GM12872 (cell line): Measurements from ENCODE around the gene PRKAG2.

ENCODE experiments used
- TF ChIP-seq, protein P1 (sequence below): IDR thresholded peaks from 3 replicates; pipeline ENCODE4 v1.5.1; 2011; ENCODE audit warnings: low read depth, mild to moderate bottlenecking, low read length, moderate library complexity; ENCODE audit not compliant: insufficient read depth

PRKAG2 gene

DNA sequence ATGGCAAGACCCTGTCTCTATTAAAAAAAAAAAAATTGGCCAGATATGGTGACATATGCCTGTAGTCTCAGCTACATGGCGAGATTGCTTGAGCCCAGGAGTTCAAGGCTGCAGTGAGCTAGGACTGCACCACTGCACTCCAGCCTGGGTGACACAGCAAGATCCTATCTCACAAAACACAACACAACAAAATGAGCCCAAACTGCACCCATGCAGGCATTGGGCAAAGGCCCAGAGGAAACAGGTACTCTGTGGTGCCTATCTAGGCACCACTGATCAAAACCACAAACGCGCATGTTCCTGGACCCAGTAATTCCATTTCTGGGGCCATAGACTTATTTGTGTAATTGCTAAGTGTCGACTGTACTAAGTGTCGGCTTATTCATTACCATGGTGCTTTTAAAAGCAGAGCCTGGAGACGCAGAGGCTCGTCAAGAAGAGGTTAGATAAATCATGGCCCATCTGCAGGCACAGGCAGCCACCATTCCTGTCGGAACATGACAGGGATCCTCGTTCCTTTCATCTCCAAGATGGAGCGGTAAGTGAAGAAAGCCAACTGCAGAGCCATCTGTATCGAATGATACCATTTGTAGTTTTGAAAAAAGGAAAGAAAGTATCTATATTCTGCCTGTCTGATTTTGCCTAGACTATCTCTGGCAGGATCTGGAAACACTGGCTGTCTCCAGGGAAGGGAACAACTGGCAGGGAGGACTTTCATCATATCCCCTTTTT, 196.9 kb downstream of the PRKAG2 start:
- TF ChIP-seq, protein P1, sequence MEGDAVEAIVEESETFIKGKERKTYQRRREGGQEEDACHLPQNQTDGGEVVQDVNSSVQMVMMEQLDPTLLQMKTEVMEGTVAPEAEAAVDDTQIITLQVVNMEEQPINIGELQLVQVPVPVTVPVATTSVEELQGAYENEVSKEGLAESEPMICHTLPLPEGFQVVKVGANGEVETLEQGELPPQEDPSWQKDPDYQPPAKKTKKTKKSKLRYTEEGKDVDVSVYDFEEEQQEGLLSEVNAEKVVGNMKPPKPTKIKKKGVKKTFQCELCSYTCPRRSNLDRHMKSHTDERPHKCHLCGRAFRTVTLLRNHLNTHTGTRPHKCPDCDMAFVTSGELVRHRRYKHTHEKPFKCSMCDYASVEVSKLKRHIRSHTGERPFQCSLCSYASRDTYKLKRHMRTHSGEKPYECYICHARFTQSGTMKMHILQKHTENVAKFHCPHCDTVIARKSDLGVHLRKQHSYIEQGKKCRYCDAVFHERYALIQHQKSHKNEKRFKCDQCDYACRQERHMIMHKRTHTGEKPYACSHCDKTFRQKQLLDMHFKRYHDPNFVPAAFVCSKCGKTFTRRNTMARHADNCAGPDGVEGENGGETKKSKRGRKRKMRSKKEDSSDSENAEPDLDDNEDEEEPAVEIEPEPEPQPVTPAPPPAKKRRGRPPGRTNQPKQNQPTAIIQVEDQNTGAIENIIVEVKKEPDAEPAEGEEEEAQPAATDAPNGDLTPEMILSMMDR, result no peak

DNA sequence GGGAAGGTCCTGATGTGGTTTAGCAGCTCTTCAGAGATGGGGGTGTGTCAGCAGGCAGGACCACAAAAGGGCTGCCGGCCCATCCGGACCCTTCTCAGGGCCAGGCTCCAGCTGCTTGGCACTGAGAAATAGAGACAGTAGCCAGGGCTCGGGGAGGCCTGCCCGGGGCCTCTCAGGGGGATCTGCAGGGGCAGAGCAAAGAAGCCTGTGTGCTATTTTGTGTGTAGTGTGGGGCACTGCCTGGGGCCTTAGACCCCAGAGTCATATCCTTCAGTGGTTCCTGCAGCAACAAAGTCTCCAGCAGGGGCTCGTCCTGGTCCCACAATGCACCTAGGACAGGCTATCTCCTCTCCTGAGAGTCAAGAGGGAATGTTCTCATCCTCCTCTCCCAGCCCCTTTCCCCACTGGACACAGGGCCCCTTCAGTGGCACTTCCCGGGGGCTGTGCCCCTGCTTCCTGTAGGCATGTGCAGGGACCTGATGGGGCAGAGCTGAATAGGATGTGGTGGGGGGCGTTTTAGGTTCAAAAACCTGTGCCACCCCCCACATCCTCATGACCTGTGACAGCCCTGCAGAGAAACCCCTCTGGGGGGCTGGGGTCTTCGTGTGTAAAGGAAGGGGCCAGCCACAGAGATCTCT, 197.7 kb downstream of the PRKAG2 start:
- TF ChIP-seq, protein P1, result no peak

DNA sequence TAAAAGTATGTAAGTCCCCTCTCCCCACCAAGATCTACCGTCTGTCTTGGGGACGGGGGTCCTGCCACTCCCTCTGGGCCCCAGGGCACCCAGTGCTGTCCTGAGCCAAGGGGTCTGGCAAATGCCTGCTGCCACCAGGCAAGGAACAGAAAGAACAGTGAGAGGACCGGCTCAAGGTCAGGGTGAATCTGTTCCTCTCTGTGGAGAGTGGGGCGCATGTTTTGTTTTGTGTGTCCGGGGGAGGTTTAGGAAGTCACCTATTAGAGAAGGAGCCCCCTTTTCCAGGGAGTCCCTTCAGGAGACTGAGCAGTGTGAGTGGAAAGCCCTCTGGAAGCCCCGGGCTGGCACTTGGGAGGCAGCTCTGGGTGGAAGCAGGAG, 198.7 kb downstream of the PRKAG2 start:
- TF ChIP-seq, protein P1, result no peak

DNA sequence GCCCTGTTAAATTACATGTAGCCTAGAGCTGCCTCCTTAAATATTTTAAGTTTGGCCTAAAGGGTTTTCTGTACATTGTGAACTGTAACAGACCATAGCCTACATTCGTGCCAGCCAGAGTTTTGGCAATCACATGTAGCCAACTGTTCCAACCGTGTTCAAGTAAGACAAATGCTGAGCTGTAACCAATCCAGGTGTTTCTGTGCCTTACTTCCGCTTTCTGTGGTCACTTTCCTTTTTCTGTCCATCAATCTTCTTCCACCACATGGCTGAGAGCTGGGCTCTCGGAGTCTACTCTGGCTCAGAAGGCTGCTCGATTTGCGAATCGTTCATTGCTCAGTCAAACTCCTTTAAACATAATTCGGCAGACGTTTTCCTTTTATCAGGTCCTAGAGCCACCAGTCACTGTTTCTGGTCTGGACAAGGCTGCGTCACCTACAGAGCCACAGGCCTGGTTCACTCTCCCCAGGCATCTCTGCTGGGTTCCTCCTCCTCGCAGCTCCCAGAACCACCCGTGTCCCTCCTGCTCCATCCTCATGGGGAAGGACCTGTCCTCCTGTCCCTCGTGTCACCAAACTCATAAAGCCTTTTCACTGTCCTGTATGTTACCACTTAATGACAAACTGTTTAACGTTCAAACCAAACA, 199.2 kb downstream of the PRKAG2 start:
- TF ChIP-seq, protein P1, result no peak

DNA sequence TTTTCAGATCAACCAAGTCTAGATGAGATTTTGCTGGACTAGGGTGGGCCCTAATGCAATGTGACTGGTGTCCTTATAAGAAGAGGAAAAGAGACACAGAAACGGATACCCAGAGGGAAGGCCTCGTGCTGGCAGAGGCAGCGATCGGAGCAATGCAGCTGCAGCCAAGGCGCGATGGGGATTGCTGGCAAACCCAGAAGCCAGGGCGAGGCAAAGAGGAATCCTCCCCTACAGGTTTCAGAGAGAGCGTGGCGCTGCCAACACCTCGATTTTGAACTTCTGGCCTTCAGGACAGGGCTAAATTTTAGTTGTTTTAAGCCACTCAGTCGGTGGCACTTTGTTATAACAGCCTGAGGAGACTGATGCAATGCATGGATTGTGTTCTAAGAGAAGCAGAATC, 200.2 kb downstream of the PRKAG2 start:
- TF ChIP-seq, protein P1, result no peak

DNA sequence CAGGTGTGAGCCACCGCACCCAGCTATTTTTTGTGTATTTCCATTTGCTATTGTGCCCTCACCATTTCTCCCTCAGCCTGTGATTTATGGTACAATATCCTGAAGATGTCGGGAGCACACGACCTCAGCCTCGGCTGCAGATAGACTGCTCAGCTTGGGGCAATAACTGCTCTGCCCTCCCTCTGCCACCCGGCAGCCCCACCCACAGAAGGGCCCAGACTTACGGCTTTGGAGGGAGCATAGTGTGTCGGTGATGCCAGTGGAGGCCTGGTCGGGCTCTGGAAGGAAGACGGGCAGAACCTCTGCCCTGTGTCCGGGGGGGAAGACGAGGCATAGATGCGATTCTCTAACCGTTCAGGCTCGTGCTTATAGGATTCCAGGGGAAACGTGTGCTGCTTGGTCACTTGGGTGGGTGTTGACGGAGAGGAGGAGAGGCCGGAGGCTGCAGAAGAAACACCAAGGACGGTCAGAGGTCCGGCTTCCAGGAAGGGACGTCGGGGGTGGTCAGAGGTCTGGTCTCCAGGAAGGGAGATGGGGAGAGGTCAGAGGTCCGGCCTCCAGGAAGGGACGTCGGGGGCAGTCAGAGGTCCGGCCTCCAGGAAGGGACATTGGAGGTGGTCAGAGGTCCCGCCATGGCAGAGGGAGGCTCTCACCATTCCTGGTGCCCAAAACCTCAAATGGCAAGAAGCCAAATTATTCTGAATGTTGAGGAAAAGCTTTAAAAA, 201.6 kb downstream of the PRKAG2 start:
- TF ChIP-seq, protein P1, result no peak
